ENCODE data around the gene MPI.
A peak's percentile ranks its signal among the peaks of the same experiment; 100 is the strongest.

MPI gene

DNA sequence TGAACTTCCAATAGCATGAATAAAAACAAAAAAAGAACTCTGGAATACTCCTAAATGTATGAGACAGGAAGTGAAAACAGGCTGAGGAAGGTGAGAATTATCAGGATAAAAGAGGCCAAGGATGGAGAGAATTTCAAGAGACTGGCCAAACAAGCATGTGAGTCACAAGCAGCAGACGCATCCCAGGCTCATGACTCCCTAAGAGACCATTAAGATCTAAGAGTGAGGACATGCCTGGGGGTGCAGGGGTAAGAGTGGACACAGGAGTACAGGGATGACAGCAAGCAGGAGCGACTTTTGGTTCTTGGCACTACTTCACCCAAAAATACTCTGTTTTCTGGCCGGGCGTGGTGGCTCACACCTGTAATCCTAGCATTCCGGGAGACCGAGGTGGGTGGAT, 23.8 kb upstream of the MPI start:
- TF ChIP-seq POLR2A (IDR thresholded peaks at IDR 0.05; ENCODE audit: low read depth, low read length) (no peak), POLR2AphosphoS5 (IDR thresholded peaks at IDR 0.05; ENCODE audit: low read depth, low read length) (no peak), TAF1 (IDR thresholded peaks at IDR 0.05; ENCODE audit: borderline replicate concordance, low read depth, low read length) (no peak)
- FAIRE-seq: no peak
- no peak for DNase-seq (ENCODE audit: insufficient read length)

DNA sequence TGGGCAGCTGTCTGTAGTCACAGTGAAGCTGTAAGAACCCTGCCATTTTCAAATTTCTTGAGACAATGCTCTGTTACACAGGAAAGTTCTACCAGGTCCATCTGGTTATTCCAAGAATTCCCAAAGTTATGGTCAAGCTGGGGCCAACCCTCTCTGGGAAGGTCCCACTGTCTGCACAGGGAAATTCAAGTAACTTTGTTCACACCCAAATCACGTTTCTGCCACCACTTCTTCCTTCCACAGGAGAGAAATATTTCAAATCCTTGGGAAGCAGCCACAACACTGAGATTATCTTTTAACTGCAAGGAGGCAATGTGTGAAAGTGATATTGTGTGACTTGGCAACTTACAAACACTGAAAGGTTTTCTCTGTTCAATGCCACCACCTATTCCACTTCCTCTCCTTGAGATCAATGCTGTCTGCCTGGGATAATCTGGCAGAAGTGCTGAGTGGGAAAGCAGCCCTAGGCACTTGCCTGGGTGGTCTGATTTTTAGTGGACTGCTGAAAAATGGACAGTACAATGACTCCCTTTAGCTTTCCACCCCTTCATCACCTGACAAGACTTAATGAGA, 22.3 kb upstream of the MPI start:
- TF ChIP-seq POLR2AphosphoS5 (IDR thresholded peaks at IDR 0.05; ENCODE audit: low read depth, low read length) (no peak), TAF1 (IDR thresholded peaks at IDR 0.05; ENCODE audit: borderline replicate concordance, low read depth, low read length) (no peak), POLR2A (IDR thresholded peaks at IDR 0.05; ENCODE audit: low read depth, low read length) (0 out of 2 replicates have a peak, but pooled peaks have one; percentile 13)
- FAIRE-seq: no peak
- no peak for DNase-seq (ENCODE audit: insufficient read length)

DNA sequence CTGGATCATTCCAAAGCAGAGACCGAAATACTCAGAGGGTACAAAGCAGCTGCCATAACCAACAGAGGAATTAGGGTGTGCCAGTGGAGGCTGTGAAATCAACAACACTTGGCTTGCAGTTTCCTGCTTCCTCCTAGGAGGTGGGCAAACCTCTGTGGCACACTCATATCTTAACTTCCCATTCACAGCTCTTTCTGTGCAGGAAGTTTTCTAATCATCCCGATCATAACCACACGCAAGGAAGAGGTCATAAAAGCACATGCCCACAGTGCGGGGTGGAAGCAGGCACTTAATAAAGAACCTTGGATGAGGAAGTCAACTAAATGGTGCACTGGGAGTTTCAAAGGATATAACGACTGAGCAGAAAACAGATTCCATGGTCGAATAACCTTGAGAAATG, 21.8 kb upstream of the MPI start:
- FAIRE-seq: no peak
- DNase-seq (ENCODE audit: insufficient read length): no peak
- no peak for TF ChIP-seq POLR2AphosphoS5 (IDR thresholded peaks at IDR 0.05; ENCODE audit: low read depth, low read length)

DNA sequence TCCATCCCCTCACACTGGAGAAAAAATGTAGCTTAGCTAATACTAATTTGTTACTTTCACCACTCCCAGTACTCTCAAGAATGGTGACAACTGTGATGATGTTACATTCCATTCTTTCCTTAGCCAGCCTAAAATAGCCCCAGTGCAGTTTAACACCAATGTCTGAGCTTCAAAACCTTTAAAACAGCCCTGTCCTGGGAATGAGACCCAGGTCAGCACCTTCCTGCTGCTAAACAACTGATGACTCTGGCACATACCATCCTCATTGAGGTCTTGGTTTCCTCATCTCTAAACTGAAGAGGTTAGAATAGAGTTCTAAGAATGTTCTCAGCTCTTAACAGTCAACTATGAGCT, 20.5 kb upstream of the MPI start:
- DNase-seq (ENCODE audit: insufficient read length): no peak
- TF ChIP-seq POLR2AphosphoS5 (IDR thresholded peaks at IDR 0.05; ENCODE audit: low read depth, low read length) (no peak), TAF1 (IDR thresholded peaks at IDR 0.05; ENCODE audit: borderline replicate concordance, low read depth, low read length) (no peak), POLR2A (IDR thresholded peaks at IDR 0.05; ENCODE audit: low read depth, low read length) (no peak)
- FAIRE-seq: peak; percentile 14

DNA sequence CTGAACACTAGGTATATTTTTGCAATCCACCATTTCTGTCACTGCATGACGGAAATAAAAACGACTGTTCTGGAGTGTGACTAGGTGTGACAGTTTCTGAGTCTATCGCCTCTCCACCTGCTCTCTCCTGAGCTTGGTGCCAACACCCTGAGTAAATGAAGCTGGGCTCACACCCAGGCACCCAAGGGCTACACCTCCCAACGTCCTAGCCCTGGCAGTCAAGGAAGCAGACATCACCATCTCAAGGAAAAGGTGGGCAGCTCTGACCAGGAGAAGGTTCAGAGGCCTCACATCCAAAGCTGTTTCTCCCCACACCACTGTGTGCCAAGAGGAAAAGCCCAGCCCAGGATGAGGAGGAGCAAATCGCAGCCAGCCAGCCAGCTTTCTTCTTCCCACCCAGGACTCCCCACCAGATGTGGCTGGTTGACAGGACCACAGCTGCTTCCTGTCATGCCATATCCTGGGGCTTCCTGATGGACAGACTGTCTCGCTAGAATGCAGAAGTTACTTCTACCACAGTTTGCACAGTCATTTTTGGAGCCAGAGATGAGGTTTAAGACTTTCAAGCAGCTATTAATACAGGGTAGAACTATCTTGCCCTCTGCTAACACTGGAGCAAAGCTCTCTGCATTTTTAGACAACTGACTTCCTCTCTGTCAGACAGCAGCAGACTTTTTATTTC, 20.0 kb upstream of the MPI start:
- DNase-seq (ENCODE audit: insufficient read length) (peak; percentile 77), FAIRE-seq (peak; percentile 88)
- TF ChIP-seq POLR2AphosphoS5 (IDR thresholded peaks at IDR 0.05; ENCODE audit: low read depth, low read length) (peak; percentile 68; the same call in 1 of the 2 replicates), POLR2A (IDR thresholded peaks at IDR 0.05; ENCODE audit: low read depth, low read length) (peak; percentile 63; the same call in 1 of the 2 replicates), TAF1 (IDR thresholded peaks at IDR 0.05; ENCODE audit: borderline replicate concordance, low read depth, low read length) (no peak)

DNA sequence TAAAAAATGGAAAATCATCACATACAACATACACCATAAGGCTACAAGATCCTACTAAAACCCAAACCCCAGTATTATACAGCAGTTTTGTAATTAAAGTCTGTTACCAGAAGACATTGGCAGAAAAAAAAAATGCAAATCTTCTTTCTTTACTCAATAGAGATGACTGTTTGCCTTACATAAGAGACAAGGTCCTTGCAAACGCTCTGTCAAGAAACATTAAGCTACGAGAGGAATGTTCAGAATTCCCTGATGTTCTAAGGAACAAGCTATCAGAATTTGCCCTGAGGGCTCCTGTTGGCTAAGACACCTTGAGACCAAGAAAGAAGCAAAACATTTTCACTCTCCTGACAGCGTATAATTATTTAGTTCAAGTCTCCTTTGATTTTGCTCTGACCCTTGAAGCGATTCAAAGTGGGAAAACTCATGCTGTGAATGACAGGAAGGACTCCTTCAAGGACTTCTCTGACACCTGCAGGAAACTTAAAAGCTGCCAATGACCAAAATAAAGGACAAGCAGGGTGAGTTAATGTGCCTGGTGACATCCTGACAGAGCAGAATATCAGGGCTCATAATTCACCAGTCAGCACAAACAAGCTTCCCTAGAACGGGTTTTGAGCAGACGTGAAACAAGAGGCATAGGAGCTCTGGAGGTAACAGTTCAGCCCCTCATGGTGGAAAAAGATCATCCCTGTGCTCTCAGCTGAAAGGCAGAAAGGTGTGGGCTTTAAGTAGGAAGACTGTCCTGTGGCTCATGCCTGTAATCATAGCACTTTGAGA, 19.2 kb upstream of the MPI start:
- DNase-seq (ENCODE audit: insufficient read length): no peak
- FAIRE-seq: peak; percentile 51
- TF ChIP-seq TAF1 (IDR thresholded peaks at IDR 0.05; ENCODE audit: borderline replicate concordance, low read depth, low read length): no peak

DNA sequence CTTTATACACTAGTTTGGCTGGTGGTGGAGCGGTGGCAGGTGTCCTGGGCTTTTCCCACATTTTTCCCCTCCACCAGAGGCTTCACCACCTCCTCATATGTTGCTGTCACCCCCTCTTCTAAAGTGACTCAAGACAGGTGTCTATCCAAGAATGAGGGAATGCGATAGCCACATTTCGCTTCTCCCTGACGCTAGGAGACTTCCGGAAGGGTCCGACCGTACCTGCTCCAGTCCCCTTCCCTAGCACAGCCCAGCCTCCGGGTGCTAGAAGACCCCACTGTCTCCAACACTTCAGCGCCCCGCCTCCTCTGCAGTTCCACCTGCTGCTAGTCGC, 17.2 kb upstream of the MPI start:
- DNase-seq (ENCODE audit: insufficient read length) (no peak), FAIRE-seq (no peak)
- TF ChIP-seq TAF1 (IDR thresholded peaks at IDR 0.05; ENCODE audit: borderline replicate concordance, low read depth, low read length) (no peak), POLR2AphosphoS5 (IDR thresholded peaks at IDR 0.05; ENCODE audit: low read depth, low read length) (no peak; the same call in 1 of the 2 replicates), POLR2A (IDR thresholded peaks at IDR 0.05; ENCODE audit: low read depth, low read length) (0 out of 2 replicates have a peak, but pooled peaks have one; percentile 73)

DNA sequence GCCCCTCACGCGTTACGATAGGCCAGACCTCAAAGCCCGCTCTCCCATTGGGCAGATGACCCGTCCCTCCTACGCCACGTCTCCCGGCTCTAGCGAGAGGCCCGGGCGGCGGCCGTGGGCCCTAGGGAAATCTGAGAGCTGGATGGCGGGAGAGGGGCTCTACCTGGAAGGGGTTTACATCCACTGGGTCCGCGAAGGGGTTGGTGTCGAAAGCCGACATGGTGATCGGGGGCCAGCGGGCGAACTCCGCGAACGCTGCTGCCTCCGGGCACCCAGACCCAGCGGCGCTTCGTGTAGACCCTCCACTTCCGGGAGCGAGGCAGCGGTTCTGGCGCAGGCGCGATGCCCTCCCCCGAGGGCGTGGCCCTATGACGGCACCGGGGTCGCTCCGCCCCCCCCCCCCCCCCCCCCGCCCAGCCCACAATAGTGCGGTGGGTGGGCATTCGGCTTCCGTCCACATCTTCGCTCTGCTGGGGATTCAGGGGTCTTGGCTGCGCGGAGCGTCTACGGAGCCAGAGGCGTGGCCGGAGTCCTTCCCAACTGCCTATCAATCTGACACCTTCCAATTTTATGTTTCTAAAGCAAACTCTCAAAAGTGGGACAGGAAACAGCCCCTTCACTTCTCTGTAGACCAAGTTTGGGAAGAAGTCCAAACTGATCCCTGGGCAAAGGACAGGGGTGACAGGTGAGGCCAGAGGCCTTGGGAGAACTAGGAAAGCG, 16.6 kb upstream of the MPI start, which contains the start of gene SCAMP2:
Gene SCAMP2 (minus strand): TSS at position 330 of the 720 bp plus-strand sequence. CDS start 110 bp downstream, at position 220.
- TF ChIP-seq POLR2AphosphoS5 (IDR thresholded peaks at IDR 0.05; ENCODE audit: low read depth, low read length): peak; percentile 88
- TF ChIP-seq POLR2A (IDR thresholded peaks at IDR 0.05; ENCODE audit: low read depth, low read length): peak; percentile 87
- no peak; the same call in none of the 2 replicates for TF ChIP-seq TAF1 (IDR thresholded peaks at IDR 0.05; ENCODE audit: borderline replicate concordance, low read depth, low read length)
- FAIRE-seq: peak; percentile 76

DNA sequence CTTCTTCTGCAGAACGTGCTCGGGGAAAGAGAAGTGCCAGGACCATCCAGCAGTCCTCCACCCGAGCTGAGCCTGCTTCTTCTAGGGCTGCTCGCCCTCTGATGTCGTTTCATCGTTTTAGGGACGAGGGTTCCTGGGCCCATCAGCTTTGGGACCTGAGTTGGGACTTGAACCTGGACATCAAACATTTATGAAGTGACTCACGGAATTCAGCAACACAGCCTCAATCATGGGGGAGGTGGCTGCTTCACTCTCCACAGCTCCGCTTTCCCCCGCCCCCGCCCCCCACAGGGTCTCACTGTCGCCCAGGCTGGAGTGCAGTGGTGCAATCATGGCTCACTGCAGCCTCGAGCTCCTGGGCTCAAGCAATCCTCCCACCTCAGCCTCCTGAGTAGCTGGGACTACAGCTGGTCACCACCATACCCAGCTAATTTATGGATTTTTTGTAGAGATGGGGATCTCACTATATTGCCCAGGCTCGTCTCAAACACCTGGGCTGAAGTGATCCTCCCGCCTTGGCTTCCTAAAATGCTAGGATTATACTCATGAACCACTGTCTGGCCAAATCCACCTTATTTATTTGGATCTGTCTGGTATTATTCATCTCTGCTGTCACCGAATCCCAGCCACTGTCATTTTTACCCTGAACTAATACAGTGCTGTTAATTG, 16.0 kb upstream of the MPI start:
- DNase-seq (ENCODE audit: insufficient read length): no peak
- no peak for FAIRE-seq
- TF ChIP-seq TAF1 (IDR thresholded peaks at IDR 0.05; ENCODE audit: borderline replicate concordance, low read depth, low read length): no peak
- TF ChIP-seq POLR2AphosphoS5 (IDR thresholded peaks at IDR 0.05; ENCODE audit: low read depth, low read length): no peak
- no peak for TF ChIP-seq POLR2A (IDR thresholded peaks at IDR 0.05; ENCODE audit: low read depth, low read length)

More for the DNA sequence above, 16.6 kb upstream of the MPI start, which contains the start of gene SCAMP2:
- DNase-seq (ENCODE audit: insufficient read length): peak; percentile 94

DNA sequence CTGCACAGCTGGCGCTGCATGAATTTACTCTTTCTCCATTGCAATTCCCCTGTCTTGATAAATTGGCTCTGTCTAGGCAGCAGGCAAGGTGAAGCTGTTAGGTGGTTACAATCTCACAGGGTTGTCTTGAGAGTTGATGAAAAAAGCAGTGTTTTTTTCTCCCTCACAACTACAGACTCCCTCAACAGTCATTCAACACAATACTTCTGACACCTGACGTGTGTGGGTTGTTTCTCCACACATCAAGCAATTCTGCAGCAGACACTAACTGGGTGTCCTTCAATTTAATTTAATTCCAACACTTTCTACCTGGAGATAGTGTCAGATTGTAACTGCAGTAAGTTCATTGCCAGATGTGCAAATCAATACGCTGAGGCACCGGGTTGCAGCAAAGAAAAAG, 11.6 kb upstream of the MPI start:
- no peak for TF ChIP-seq TAF1 (IDR thresholded peaks at IDR 0.05; ENCODE audit: borderline replicate concordance, low read depth, low read length)
- no peak for TF ChIP-seq POLR2A (IDR thresholded peaks at IDR 0.05; ENCODE audit: low read depth, low read length)
- no peak for TF ChIP-seq POLR2AphosphoS5 (IDR thresholded peaks at IDR 0.05; ENCODE audit: low read depth, low read length)
- no peak for FAIRE-seq
- DNase-seq (ENCODE audit: insufficient read length): no peak

DNA sequence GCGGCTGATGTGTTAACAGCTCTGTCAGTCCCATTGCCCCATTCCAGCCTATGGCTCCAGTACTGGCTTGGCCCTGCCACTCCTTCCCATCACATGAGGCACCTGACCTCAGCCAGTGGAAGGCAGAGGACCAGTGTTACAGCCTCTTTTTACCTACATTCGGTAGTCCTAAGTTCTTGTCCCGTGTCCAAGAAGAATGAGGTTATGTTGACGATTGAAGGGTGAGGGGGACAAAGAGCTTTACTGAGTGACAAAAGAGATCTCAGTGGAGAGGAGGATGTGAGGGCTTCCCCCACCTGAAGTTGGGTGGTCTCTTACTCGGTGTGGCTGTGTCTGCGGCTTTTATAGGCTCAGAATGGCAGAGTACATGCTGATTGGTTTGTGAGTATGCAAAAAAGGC, 7.3 kb upstream of the MPI start:
- no peak for DNase-seq (ENCODE audit: insufficient read length)
- TF ChIP-seq TAF1 (IDR thresholded peaks at IDR 0.05; ENCODE audit: borderline replicate concordance, low read depth, low read length): no peak
- TF ChIP-seq POLR2AphosphoS5 (IDR thresholded peaks at IDR 0.05; ENCODE audit: low read depth, low read length): no peak
- no peak for TF ChIP-seq POLR2A (IDR thresholded peaks at IDR 0.05; ENCODE audit: low read depth, low read length)
- FAIRE-seq: no peak

Measured in GM12892 (cell line).